GM12891 (cell line): ENCODE results near the gene DENND1A.

Experiments
- DNase-seq: peaks from one replicate; pipeline ENCODE4 v3.0.0; 2011; ENCODE audit warnings: low spot score; ENCODE audit not compliant: insufficient read length
- FAIRE-seq: peaks from 2 replicates; lab custom pipeline; 2011; peaks lifted over from hg19 to GRCh38; lab: Jason Lieb, UNC
- PAX5 ChIP-seq: IDR thresholded peaks from 2 replicates; pipeline ENCODE4 v1.6.1; 2011; ENCODE audit warnings: low read length, moderate library complexity, mild to moderate bottlenecking; ENCODE audit not compliant: insufficient read depth, severe bottlenecking
- POLR2A ChIP-seq: IDR thresholded peaks from 2 replicates; pipeline ENCODE4 v1.6.1; 2011; ENCODE audit warnings: low read depth, low read length, control low read depth
- POLR2AphosphoS5 ChIP-seq: IDR thresholded peaks from 2 replicates; pipeline ENCODE4 v1.6.1; 2011; ENCODE audit warnings: low read depth, low read length, control low read depth
- POU2F2 ChIP-seq: IDR thresholded peaks from 2 replicates; pipeline ENCODE4 v1.6.1; 2011; ENCODE audit warnings: low read depth, mild to moderate bottlenecking, control low read depth, low read length, moderate library complexity
- SPI1 ChIP-seq: IDR thresholded peaks from 2 replicates; pipeline ENCODE4 v1.6.1; 2011; ENCODE audit warnings: low read depth, low read length, control low read depth
- TAF1 ChIP-seq: IDR thresholded peaks from 2 replicates; pipeline ENCODE4 v1.6.1; 2011; ENCODE audit warnings: low read depth, low read length, control low read depth

The DENND1A gene

DNA sequence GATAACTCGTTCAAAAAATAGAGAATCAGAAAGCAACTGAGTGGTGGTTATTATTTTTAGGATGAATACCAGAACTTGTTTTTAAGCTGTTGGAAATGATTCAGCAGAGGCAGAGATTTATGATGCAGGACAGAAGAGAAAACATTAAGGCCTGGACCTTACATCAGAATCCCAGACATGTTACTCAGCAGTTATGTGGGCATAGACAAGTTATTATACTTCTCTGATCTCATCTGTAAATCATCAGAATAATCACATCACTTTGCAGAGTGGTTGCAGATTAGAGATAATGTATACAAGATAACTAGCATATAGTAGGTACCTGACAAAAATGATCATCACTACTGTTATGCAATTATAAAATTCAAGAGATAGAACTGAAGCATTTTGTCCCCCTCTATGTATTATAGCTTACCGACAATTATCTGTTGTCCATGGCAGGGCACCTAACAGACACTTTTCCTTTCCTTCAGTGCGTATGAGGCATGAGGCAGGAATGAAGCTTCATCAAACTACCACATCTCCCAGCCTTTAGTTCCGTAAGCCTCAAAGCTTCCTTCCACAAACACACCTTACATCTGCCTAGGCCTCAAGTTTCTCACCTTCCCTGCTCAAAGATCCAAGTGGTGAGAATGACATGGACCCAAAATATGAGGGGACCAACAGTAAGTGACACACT is 165.9 kb downstream of the DENND1A start:
- TF ChIP-seq POLR2A: no peak
- no peak for TF ChIP-seq POU2F2
- TF ChIP-seq SPI1: no peak
- TF ChIP-seq PAX5: no peak
- TF ChIP-seq POLR2AphosphoS5: no peak
- no peak for TF ChIP-seq TAF1
- no peak for FAIRE-seq

DNA sequence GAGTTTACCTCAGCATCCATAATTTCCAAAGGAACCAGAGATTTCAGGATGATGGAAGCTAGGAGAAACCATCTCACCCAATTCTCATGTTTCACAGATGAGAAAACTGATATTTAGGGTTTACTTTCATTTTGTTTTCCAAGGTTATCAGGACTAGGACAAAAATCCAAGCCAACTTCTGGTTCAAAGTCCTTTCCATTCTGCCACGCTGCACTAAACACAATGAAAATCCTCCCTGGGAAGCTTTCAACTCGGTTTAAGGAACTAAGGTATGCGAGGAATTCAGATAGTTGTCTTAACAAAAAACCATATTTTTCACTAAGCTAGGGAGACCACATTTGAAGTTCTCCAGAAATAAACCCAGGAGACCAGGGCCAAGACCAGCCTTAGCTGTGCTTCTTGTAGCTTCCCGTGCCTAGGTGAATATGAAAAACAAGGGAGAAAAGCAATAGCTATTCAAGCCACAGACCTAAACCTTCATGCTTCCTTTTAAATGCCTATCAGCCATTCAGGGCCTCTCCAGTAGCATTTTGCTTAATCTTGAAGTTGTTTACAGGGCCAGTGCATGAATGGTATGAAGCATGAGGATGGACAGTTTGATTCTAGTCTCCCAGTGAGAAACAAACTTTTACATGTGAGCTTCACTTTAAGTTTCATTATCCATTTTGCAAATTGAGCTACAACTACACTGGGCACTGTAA is 167.9 kb downstream of the DENND1A start:
- FAIRE-seq (peak; percentile 62), DNase-seq (no peak)
- TF ChIP-seq PAX5: no peak
- TF ChIP-seq SPI1: no peak
- no peak for TF ChIP-seq TAF1
- no peak for TF ChIP-seq POLR2AphosphoS5
- no peak for TF ChIP-seq POLR2A
- TF ChIP-seq POU2F2: no peak

More for the DNA sequence above, 165.9 kb downstream of the DENND1A start:
- DNase-seq: no peak

DNA sequence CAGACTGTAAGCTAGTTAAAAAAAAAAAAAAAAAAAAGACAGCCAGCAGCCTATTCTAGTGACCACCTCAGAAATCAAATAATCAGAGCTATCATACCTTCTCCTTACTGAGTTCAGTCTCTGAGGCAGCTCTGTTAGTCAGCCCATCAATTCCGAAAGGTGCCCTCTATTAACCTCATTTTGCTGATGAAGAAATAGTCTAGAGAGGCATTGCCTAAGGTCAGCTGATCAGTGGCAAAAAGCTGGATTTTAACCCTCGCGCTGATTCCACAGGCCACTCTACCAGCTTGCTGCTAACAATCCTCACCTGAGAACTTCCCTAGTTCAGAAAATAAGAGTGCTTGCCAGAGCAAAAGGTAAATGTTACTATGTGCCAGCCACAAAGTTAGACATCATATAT is 172.0 kb downstream of the DENND1A start:
- TF ChIP-seq PAX5: no peak
- TF ChIP-seq POLR2AphosphoS5: no peak
- no peak for DNase-seq
- no peak for FAIRE-seq

DNA sequence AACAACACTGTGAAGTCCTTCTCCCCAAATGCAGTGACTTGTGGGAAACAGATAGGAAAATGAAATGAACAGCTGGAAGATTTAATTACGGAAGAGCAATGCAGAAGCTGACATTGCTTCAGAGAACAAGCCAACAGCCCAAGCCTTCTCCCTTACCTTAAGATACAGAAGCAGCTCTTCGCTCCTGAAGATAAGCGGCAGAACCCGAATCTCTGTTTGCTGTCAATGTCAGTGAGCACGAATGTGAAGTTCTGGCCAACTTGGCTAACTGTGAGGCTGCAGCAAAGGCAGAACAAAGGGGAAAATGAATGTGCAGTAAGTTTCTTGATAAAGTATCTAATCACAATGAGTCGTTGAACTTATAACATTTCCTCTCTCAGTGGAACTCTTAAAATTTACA is 172.4 kb downstream of the DENND1A start:
- FAIRE-seq (no peak), DNase-seq (no peak)
- no peak for TF ChIP-seq TAF1
- TF ChIP-seq POLR2AphosphoS5: no peak
- no peak for TF ChIP-seq SPI1
- no peak for TF ChIP-seq POU2F2
- no peak for TF ChIP-seq POLR2A
- no peak for TF ChIP-seq PAX5

DNA sequence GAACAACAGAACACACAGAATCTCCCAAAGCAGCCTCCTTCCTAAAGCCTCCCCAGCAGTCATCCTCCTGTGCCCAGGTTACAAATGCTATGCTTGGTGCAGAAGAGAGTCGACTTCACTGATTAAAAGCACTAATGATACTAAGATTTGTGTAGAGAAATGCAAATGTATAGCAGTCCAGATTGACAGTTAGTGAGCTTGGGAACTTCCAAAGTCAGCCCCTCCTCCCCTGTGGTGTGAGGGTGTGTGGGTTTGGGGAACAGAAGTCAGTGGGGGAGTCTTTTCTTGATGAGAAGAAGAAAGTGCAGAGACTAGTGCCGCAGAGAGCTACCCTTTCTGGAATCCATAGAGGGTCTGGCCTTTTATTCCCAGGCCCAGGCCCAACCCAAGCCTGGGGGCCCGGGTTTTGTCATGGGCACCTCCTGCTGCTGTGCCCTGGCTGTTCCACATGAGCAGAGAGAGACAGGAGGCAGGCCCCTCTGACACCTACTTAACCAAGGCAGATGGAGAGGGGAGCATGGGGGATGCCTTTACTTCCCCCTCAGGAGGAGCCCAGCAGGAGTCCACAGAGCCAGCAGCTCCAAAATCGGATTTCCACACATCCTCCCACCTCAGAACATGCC is 173.3 kb downstream of the DENND1A start:
- FAIRE-seq: no peak
- TF ChIP-seq POU2F2 (peak; percentile 60; the same call in 1 of the 2 replicates), SPI1 (no peak)
- no peak for DNase-seq

DNA sequence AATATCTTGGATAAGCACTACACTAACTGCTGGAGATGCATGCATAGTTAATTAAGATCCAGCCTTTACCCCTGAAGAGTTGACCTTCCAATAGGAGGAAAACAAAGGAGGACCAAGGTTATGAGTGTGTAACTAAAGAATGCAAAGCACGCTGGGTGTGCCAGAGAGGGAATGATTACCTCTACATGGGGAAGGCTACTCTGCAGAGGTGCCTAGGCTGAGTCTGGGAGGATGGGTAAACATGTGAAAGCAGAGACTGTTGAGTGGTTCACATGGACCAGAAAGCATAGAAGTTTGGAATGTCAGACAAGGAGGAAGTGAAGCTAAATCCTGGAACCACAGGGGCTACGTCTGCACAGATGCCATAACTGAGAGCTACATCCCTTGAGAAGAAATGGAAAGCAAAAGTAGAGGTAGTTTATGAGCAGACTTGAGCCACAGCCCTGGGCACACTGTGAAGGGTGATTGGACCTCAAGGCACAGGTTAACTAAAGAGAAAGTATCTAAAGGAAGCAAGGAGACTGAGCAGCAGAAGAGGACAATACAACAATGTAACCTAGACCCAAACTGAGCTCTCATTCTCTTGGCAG is 176.2 kb downstream of the DENND1A start:
- TF ChIP-seq TAF1 (no peak), PAX5 (no peak), SPI1 (peak; percentile 60), POLR2AphosphoS5 (no peak)
- FAIRE-seq (no peak), DNase-seq (no peak)

DNA sequence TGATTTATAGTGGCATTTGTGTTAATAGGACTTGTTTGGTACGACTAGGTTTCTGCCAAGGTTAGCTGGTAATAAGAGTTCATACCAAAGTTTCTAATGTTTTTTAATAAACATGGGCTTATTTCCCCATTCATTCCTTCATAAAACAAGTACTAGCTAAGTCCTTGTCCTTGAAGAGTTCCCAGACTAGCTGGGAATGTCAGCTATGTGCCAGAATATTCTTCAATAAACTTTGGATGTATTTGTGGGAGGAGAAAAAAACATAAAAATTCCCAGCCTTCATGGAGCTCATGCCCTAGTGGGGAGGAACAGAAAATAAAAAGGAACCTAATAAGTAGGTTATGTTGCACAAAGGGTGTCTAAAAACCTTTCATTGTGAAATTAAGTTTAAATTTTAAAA is 176.9 kb downstream of the DENND1A start:
- DNase-seq: no peak
- no peak for FAIRE-seq

DNA sequence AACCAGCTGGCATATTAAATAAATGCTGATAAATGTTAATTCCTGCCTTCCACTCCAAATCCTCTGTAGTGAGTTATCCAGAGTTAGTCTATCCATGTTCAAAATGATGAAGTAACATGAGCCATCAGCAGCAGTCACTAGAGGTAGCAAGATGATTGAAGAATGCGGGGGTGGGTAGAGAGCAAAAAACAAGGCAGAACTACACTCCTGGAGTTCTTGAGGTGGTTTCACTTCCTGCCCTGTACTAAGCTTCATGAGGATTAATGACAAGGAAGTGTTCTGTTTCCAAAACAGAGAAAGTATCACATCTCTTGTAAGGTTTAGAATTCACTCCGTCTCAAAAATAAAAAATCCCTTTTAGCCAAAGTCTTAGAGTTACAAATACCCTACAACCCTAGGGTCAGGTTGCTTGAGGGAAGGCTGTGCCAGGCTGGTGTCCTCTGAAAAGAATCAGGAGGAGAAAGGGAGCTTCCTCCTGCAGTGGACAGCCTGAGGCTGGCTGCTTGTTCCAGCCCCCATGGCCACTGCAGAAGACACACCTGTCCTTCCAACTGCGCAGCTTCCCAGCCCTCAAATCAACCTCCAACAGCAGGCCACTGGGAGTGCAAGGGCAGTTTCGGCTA is 180.2 kb downstream of the DENND1A start:
- TF ChIP-seq PAX5 (no peak), SPI1 (peak; percentile 97)
- DNase-seq (peak; percentile 25), FAIRE-seq (peak; percentile 93)

More for the DNA sequence above, 176.9 kb downstream of the DENND1A start:
- no peak for TF ChIP-seq PAX5
- no peak for TF ChIP-seq POLR2AphosphoS5
- TF ChIP-seq POU2F2: no peak
- TF ChIP-seq SPI1: no peak
- no peak for TF ChIP-seq POLR2A
- no peak for TF ChIP-seq TAF1

DNA sequence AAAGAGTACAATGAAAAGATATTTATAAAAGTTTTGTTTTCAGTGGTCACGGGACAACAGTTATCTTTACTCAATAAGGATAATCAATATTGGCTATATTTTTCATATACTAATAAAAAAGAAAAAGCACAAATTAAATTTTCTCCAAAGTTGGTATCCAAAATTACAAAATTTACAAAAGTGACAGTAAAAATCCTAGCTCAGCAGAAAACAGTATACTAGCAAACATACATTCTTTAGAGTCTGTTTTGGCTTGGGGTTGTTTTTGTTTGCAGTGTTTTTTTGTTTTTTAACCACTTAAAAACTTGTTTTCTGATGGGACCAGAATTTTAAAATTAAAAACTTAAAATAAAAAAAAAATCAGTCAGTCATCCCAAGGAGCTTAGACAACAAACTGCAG is 183.2 kb downstream of the DENND1A start:
- no peak for FAIRE-seq
- no peak for TF ChIP-seq TAF1

DNA sequence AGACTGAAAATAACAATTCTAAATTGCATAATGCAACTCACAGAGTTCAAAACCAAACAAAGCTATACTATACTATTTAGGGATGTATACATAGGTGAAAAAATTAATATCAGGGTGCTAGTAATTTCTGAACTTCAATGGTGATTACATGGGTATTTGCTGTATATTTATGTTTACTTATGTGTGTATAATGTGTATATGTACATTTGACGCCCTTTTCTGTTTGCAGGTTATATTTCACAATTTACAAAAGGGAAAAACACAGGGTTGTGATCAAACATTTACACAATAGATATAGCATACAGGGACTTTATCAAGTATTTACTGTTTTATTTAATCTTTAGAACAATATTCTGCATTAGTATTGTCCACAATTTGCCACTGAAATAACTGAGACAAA is 184.0 kb downstream of the DENND1A start:
- DNase-seq: no peak
- TF ChIP-seq POLR2AphosphoS5 (no peak), PAX5 (no peak), SPI1 (no peak), POU2F2 (no peak), TAF1 (no peak), POLR2A (no peak)
- FAIRE-seq: no peak

More for the DNA sequence above, 183.2 kb downstream of the DENND1A start:
- DNase-seq: no peak
